Measurements from ENCODE around the gene CASP9.

Gene CASP9

DNA sequence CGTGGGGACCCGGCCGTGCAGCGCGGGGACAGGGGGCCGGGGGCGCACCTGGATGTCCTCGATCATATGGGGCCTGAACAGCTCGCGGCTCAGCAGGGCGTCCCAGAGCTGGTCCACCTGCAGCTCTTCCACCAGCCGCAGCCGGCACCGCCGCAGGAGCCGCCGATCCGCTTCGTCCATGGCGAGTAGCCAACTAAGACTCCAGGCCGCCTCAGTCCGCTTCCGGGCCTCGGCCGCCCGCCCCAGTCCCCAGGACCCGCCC, at the start of gene CASP9:
TSS of gene CASP9 (minus strand) at position 195 of the 262 bp plus-strand sequence. CDS start at position 180, 15 bp downstream.
- peak within 1 kb of the TSS; percentile 90 for H3K27ac ChIP-seq
- TF ChIP-seq, protein P1, sequence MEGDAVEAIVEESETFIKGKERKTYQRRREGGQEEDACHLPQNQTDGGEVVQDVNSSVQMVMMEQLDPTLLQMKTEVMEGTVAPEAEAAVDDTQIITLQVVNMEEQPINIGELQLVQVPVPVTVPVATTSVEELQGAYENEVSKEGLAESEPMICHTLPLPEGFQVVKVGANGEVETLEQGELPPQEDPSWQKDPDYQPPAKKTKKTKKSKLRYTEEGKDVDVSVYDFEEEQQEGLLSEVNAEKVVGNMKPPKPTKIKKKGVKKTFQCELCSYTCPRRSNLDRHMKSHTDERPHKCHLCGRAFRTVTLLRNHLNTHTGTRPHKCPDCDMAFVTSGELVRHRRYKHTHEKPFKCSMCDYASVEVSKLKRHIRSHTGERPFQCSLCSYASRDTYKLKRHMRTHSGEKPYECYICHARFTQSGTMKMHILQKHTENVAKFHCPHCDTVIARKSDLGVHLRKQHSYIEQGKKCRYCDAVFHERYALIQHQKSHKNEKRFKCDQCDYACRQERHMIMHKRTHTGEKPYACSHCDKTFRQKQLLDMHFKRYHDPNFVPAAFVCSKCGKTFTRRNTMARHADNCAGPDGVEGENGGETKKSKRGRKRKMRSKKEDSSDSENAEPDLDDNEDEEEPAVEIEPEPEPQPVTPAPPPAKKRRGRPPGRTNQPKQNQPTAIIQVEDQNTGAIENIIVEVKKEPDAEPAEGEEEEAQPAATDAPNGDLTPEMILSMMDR (conservative IDR thresholded peaks at IDR 0.05): no peak

DNA sequence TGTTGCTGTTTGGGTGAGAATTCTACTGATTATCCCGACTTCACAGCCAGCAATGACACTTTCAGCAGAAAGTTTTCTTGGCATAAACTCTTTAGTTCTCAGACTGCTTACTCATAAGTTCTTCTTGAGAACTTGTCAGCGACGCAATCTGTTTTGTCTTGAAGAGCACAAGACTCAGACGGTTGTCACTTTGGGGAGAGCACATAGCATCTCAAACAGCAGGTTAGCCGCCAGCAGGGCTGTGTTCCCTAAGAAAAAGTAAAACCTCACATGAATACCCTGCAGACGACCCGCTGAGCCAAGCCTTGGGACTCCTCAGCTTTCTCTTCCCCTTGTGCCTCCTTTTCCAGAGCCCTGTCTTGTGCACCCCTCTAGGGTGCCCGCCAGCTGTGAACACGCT, 49.5 kb upstream of the CASP9 start:
- H3K27ac ChIP-seq: no peak overlapping the region
- TF ChIP-seq, protein P1 (conservative IDR thresholded peaks at IDR 0.05): no peak

GRCh38 chr1:15571266-15571665, 47.3 kb upstream of the CASP9 start:
- TF ChIP-seq, protein P1 (conservative IDR thresholded peaks at IDR 0.05): no peak
- H3K27ac ChIP-seq: no peak overlapping the region

DNA sequence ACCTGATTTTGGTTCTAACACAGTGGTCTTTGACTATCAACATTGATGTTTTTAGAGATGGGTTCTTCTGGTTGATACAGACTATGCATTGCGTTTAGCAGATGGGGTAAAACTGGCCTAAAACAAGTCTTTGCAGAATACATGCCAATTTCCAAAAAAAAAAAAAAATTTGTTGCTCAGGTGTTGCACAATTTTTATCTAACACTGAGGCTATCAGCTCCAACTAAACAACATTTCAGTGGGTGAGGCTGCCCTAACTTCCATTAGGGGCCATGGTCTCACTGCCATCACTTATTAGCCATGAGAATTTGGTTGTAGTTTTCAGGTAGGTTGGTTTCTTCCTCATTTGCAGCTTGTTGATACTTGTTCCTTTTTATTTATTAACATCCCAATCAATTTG, 46.8 kb upstream of the CASP9 start:
- TF ChIP-seq, protein P1 (conservative IDR thresholded peaks at IDR 0.05): no peak
- H3K27ac ChIP-seq: no peak overlapping the region

DNA sequence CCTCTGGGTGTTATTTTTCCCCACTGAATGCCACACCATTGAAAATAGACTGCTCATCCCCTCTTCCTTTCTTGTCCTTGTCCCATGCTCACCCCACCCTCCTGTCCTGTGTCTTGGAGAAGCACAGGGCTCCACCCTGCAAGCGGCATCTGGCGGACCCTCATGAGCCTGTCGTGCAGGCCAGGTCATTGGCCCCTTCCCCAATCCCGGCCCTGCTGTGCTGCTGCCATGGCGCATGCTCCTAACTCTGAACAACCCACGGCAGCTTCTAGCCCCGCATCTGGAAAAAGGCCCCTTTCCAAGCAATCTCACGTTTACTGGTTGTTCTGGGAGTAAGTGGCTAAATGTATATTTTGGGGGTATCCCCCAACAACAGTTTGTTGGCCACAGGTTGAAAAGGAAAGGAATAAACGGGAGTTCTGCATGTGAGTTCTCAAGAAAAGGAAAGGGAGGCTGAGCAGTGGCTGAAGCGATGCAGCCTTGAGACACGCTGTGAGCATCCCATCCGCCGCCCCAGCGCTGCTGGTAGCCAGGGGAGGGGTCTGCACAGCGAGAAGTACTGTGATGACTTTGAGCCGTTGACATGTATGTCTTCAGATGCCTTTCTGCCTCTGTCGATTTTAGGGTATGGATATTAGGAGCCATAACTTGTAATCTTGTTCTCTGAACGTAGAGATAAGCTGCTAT, 44.5 kb upstream of the CASP9 start:
- TF ChIP-seq, protein P1 (conservative IDR thresholded peaks at IDR 0.05): no peak
- H3K27ac ChIP-seq: no peak overlapping the region

DNA sequence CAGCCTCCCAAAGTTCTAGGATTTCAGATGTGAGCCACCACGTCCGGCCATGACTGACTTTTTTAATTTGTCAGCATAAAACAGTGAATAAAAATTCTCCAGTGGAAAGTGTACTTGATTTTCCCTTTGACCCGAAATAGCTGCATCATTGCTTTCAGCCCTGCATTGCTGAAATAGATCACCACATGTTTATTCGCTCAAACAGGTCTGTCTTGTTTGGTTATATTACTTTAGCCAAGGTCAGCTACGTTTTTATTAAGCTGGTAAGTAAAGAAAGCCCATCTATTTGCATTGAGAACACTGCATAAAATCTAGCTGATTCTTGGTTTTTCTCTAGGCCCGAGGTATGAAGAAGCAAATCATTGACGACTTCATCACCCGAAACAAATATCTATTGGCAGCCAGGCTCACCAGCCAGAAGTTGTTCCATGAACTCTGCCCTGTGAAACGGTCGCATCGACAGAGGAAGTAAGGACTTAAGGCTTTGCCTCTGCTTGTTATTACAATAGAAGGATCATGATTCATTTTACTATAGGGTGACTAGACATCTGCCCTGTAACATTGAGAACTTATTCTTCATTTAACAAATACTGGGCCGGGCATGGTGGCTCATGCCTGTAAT, 35.3 kb upstream of the CASP9 start:
- TF ChIP-seq, protein P1 (conservative IDR thresholded peaks at IDR 0.05): no peak
- H3K27ac ChIP-seq: peak overlapping the region; percentile 99

DNA sequence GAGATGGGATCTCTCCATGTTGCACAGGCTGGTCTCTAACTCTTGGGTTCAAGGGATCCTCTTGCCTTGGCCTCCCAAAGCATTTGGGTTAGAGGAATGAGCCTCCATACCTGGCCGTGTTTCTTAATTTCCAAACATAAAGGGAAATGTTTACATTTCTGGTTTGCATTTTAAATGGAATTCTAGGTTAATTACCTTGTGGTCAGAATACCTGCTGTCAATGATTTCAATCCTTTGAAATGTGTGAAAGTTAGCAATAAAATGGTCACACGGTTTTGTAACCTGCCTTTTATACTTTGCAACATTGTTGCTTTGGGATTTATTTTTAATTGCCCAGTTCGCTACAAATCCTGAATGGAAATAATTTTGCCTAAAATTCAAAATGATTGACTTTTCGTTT, 34.5 kb upstream of the CASP9 start:
- TF ChIP-seq, protein P1 (conservative IDR thresholded peaks at IDR 0.05): no peak

More for the DNA sequence above, 34.5 kb upstream of the CASP9 start:
- H3K27ac ChIP-seq: peak overlapping the region; percentile 99
